DOHH2 (cell line): ENCODE measurements around the gene IMMP2L.
"Not testable (repeated sequence)": the region's sequence is repeated elsewhere in the genome, so short reads cannot be mapped to it uniquely, and the experiment has no call there.

Experiments
- H3F3A ChIP-seq: fragments of 200-600 bp; sonication (generic), shearing (Covaris generic); 2 replicates; pipeline ENCODE4 v1.6.0; 2016; ENCODE audit warnings: antibody characterized with exemption, mild to moderate bottlenecking; ENCODE audit not compliant: control insufficient read depth, insufficient read depth
- H3K27ac ChIP-seq: fragments of 200-600 bp; sonication (generic); 2 replicates; pipeline ENCODE4 v1.5.1; 2014; ENCODE audit warnings: low read depth, mild to moderate bottlenecking, low read length, moderate library complexity
- H3K27me3 ChIP-seq: fragments of 200-600 bp; sonication (generic); 2 replicates; pipeline ENCODE4 v1.6.1; 2014; ENCODE audit warnings: mild to moderate bottlenecking, low read length, mixed read lengths; ENCODE audit not compliant: control insufficient read depth
- H3K36me3 ChIP-seq: fragments of 200-600 bp; sonication (generic); 2 replicates; pipeline ENCODE4 v1.6.1; 2014; ENCODE audit warnings: mild to moderate bottlenecking, low read length, moderate library complexity, mixed read lengths; ENCODE audit not compliant: control insufficient read depth
- H3K4me1 ChIP-seq: fragments of 200-600 bp; sonication (generic); 2 replicates; pipeline ENCODE4 v1.6.1; 2014; ENCODE audit warnings: mild to moderate bottlenecking, low read length, mixed read lengths; ENCODE audit not compliant: control insufficient read depth
- H3K4me2 ChIP-seq: fragments of 200-600 bp; sonication (generic); 2 replicates; pipeline ENCODE4 v1.6.0; 2014; ENCODE audit warnings: mild to moderate bottlenecking, low read length, moderate library complexity
- H3K4me3 ChIP-seq: fragments of 200-600 bp; sonication (generic); 2 replicates; pipeline ENCODE4 v1.5.1; 2014; ENCODE audit warnings: mild to moderate bottlenecking, low read length, mixed read lengths
- H3K79me2 ChIP-seq: fragments of 200-600 bp; sonication (generic); 2 replicates; pipeline ENCODE4 v1.6.1; 2014; ENCODE audit warnings: mild to moderate bottlenecking, low read length, mixed read lengths; ENCODE audit not compliant: control insufficient read depth
- H3K9me2 ChIP-seq: fragments of 200-600 bp; sonication (generic); replicated peaks from 2 replicates; pipeline ENCODE4 v1.6.1; 2014; ENCODE audit warnings: mild to moderate bottlenecking, low read length, mixed read lengths; ENCODE audit not compliant: control insufficient read depth
- H3K9me3 ChIP-seq: fragments of 200-600 bp; sonication (generic); 2 replicates; pipeline ENCODE4 v1.6.1; 2014; ENCODE audit warnings: antibody characterized with exemption, low read length, mixed read lengths; ENCODE audit not compliant: control insufficient read depth, insufficient read depth
- H4K20me1 ChIP-seq: fragments of 200-600 bp; sonication (generic); 2 replicates; pipeline ENCODE4 v1.6.0; 2014; ENCODE audit warnings: low read depth, mild to moderate bottlenecking, antibody characterized with exemption, low read length, moderate library complexity; ENCODE audit not compliant: control insufficient read depth, insufficient read depth
- CTCF ChIP-seq: fragments of 200-600 bp; sonication (generic); IDR thresholded peaks from one replicate; pipeline ENCODE4 v1.5.1; 2014; ENCODE audit warnings: antibody characterized with exemption, mild to moderate bottlenecking, low read depth, low read length; ENCODE audit not compliant: poor library complexity, severe bottlenecking
- EZH2phosphoT487 ChIP-seq: fragments of 200-600 bp; sonication (generic); IDR thresholded peaks from 2 replicates; pipeline ENCODE4 v1.6.1; 2017; ENCODE audit warnings: borderline replicate concordance, mild to moderate bottlenecking, antibody characterized with exemption, low read length, moderate library complexity, mixed read lengths

The IMMP2L gene

GRCh38 chr7:111459757-111460280 is 102.5 kb downstream of the IMMP2L start:
- Histone ChIP-seq H3F3A (no peaks in the 10 kb centered on the region), H3K9me2 (no peaks in the 10 kb centered on the region), H3K4me1 (no peaks in the 10 kb centered on the region), H3K9me3 (no peaks in the 10 kb centered on the region), H3K27ac (no peak overlapping the region), H3K4me2 (no peak overlapping the region), H3K36me3 (no peaks in the 10 kb centered on the region), H3K27me3 (no peaks in the 10 kb centered on the region), H3K79me2 (no peaks in the 10 kb centered on the region), H4K20me1 (no peaks in the 10 kb centered on the region), H3K4me3 (no peak overlapping the region)
- no peak for TF ChIP-seq EZH2phosphoT487
- no peak for TF ChIP-seq CTCF

- no peaks in the 10 kb centered on the region for H3K9me2 ChIP-seq
- no peaks in the 10 kb centered on the region for H3K9me3 ChIP-seq
- H3K79me2 ChIP-seq = no peaks in the 10 kb centered on the region
- TF ChIP-seq EZH2phosphoT487 = no peak
- TF ChIP-seq CTCF = no peak
- H3K36me3 ChIP-seq = no peaks in the 10 kb centered on the region
- H3K4me2 ChIP-seq = no peak overlapping the region
- no peaks in the 10 kb centered on the region for H3K27me3 ChIP-seq
- no peaks in the 10 kb centered on the region for H4K20me1 ChIP-seq
- H3K4me1 ChIP-seq = no peaks in the 10 kb centered on the region
- H3K27ac ChIP-seq = no peak overlapping the region
- no peaks in the 10 kb centered on the region for H3F3A ChIP-seq
- H3K4me3 ChIP-seq = no peak overlapping the region
Observed at GRCh38 chr7:111459065-111459756, 103.1 kb downstream of the IMMP2L start.

GRCh38 chr7:111450705-111451104 is 111.6 kb downstream of the IMMP2L start:
- not testable (repeated sequence) for H3K4me2 ChIP-seq, H3K27ac ChIP-seq, H3K4me1 ChIP-seq, H4K20me1 ChIP-seq, H3K79me2 ChIP-seq, H3K4me3 ChIP-seq, H3K27me3 ChIP-seq, H3K36me3 ChIP-seq, H3K9me2 ChIP-seq, H3K9me3 ChIP-seq, H3F3A ChIP-seq

- H3K9me2 ChIP-seq, H3F3A ChIP-seq: not testable (repeated sequence)
Observed at GRCh38 chr7:111447502-111447901, 114.8 kb downstream of the IMMP2L start.

More at GRCh38 chr7:111447502-111447901, 114.8 kb downstream of the IMMP2L start:
- not testable (repeated sequence) for H3K4me3 ChIP-seq, H3K4me1 ChIP-seq, H3K79me2 ChIP-seq, H3K27ac ChIP-seq, H4K20me1 ChIP-seq, H3K9me3 ChIP-seq, H3K4me2 ChIP-seq, H3K36me3 ChIP-seq, H3K27me3 ChIP-seq
